Hematopoietic multipotent progenitor cell (in vitro differentiated cells): ENCODE data around the gene ZKSCAN2. TPM values are rescaled to one million over a fixed set of nuclear protein-coding genes. Genes with fewer than 3 reads are reported as not detected.
A peak's percentile ranks its signal among the peaks of the same experiment; 100 is the strongest.

Source experiments
- DNase-seq, 3 donors: peaks; one replicate each; pipeline ENCODE4 v3.0.0-alpha.2; 2011 to 2015; ENCODE audit warnings: low read depth in 2 of 3, low spot score in 2 of 3
- total RNA-seq: library from RNA; depleted of rRNA; stranded (reverse); fragments of >200 nt; gene quantifications from one replicate; pipeline ENCODE4 v1.2.3, GENCODE V29; 2012

Gene ZKSCAN2
- total RNA-seq, 1 donor, result 4.0 TPM

DNA sequence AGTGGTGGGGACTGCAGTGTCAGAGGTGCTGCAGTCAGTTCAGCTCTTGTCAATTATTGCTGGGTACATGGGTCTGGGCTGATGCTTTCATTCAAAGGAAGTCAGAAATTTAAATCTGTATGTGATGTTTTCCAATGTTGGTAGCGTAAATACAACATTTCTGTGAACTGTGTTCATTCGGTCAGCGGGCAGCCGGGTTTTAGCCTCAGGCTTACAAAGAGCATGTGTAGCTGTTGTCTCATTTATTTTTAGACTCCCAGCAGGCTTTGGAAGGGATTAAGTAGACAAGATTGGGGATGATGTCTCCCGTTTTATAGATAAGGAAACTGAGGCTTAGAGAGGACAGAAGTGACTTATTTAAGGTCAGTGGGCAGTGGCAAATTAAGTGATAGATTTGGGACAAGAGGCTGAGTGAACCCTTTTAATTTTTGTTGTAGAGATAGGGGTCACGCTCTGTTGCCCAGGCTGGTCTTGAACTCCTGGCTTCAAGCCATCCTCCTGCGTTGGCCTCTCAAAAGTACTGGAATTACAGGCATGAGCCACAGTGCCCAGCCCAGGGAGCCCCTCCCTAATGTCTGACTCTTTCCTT lies 32.8 kb downstream of the ZKSCAN2 start:
- DNase-seq, result no peak

DNA sequence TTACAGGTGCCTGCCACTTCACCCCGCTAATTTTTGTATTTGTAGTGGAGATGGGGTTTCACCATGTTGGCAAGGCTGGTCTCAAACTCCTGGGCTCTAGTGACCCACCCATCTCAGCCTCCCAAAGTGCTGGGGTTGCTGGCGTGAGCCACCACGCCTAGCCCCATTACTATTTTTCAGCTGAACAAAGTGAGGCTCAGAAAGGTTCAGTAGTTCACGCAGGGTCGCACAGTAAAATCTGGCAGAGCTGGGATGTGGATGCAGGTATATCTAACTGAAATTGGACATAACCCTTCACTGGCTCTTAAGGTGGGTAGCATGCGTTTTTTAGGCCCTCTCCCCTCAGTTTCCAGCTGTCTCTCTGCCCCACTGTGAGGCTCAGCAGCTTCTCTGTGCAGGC lies 33.7 kb downstream of the ZKSCAN2 start:
- DNase-seq, result no peak

DNA sequence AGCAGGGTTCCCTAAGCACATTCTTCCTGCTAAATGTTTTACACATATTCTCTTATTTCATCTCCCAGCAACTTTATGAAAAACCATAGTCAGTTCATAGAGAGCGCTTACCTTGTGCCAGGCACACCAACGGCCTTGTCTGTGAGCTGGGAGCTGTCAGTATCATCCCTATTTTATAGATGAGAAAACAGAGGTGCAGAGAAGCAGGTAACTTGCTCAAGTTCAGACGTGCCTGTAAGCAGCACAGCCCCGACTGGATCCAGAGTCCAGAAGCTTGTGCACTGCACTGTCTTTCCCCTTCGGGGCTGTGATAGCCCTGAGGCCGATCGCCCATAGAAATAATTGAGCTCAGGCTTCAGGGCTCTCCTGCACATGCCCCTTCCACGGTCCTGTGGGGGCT lies 34.7 kb downstream of the ZKSCAN2 start:
- no peak for DNase-seq

DNA sequence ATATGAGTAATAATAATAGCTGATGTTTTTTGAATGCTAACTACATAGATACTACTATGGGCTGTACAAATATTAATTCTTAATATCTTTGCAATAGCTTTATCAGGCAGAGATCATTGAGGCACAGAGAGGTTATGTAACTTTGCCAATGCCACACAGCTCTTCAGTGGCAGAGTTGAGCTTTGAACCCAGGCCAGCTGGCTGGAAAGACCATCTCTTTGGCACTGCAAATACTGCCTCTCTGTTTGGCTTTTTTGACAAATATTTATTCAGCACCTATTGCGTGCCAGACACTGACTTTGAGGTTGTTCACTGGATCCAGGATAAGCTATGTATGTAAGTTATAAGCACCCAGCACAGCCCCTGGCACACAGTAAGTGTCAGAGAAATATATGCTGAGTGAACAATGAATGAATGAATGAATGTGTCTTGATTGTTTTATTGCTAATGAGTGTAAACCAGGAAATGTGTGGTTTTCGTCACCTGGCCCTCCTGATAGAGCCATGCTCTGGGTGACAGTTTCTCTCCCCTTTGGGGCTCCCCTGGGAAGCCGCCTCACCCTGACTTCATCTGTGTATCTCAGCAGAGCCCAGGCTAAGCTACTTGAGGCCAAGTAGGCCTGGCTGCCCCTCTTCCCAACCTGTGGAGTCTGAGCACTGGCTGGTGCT lies 38.4 kb downstream of the ZKSCAN2 start:
- DNase-seq, result no peak

DNA sequence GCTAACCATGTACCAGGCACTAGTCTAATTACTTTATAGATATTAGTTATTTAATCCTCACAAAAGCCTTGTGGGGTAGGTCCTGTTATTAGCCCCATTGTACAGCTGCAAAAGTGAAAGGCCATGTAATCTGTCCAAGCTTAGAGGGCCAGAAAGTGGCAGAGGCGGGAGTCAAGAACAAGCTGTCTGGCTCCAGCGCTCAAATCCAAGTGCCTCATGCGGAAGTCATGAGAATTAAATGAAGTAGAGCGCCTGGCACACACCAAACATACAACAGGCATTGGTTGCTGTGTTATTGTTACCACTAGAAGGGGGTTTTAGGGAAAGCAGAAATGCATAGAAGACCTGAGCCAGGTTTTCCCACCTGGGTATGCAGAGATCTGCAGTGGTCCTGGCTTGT lies 39.7 kb downstream of the ZKSCAN2 start:
- no peak for DNase-seq

DNA sequence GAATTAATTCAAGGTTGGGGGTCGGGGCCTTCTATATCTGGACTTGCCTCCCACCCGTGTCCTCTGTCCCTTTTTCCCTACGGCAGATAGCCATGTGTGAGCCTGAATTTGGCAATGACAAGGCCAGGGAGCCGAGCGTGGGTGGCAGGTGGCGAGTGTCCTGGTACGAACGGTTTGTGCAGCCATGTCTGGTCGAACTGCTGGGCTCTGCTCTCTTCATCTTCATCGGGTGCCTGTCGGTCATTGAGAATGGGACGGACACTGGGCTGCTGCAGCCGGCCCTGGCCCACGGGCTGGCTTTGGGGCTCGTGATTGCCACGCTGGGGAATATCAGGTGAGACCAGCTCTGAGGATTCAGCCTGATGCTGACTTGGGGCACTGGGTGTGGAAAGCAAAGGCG lies 40.5 kb downstream of the ZKSCAN2 start:
- DNase-seq, result no peak

DNA sequence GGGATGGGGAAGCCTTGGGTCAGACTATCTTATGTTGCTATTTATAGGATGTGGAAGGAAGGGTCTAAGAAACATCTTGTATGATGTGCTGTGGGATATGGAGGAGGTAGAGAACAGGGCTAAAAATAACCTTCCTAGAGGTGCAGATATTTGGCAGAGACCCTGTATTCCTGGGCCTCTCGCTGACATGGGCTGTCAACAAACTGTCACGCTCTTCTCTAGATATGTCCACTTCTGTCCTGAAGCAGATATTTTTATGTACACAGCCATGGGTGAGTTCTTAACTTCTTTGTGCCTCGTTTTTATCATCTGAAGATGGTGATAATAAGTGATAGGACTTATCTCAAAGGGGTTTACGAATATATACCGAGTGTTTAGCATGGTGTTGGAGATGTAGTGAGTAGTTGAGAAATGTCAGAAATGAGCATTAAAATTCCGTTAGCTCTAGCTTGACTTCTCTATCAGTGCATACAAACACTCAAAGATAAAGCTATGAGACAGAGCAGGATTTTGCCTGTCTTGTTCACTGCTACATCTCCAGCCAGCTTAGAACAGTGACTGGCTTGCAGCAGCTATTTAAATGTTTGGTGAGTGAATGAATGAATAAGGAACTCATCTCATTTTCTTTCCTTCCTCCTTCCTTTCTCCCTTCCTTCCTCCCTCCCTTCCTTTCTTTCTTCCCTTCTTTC lies 43.8 kb downstream of the ZKSCAN2 start:
- DNase-seq, result no peak

DNA sequence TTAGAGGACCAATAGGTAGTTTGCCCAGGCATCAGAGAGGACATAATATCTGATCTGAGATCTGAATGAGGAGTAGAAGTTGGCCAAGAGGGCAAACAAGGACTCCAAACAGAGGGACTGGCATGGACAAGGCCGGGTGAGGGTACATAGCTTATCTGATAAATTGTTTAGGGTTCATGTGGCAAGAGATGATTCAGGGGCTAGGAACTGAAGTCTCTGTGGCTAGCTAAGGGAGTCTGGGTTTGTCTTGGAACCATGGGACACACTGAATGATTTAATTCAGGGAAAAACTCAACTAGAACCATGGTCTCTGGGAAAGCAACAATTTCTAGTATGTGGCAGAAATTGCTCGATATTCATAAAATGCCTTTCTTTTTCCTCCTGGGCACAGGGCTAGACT lies 45.0 kb downstream of the ZKSCAN2 start:
- DNase-seq, result no peak

DNA sequence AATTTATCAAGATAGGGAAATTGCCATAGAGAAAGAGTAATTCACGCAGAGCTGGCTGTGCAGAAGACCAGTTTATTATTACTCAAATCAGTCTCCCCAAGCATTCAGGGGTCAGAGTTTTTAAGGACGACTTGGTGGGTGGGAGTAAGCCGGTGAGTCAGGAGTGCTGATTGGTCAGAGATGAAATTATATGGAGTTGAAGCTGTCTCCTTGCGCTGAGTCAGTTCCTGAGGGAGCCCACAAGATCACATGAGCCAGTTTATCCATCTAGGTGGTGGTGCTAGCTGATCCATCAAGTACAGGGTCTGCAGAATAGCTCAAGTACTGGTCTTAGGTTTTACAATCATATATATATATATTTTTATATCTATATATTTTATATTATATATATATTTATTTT lies 46.9 kb downstream of the ZKSCAN2 start:
- DNase-seq, result peak in 2 of 3 donors; percentile 76 to 81

DNA sequence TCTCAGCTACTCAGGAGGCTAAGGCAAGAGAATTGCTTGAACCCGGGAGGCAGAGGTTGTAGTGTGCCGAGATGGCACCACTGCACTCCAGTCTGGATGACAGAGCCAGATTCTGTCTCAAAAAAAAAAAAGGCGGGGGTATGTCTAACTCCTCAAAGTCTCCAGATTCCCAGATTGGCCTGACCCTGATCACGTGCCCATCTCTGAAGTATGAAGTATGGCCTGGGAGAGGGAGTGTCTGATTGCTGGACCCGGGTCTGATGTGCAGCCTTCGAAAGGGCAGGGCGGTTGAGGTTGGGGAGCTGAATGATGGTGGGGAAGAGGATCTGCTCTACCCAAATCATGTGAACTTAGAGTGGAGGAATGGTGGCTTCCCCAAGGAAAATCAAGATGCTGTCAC lies 58.2 kb downstream of the ZKSCAN2 start:
- no peak for DNase-seq

DNA sequence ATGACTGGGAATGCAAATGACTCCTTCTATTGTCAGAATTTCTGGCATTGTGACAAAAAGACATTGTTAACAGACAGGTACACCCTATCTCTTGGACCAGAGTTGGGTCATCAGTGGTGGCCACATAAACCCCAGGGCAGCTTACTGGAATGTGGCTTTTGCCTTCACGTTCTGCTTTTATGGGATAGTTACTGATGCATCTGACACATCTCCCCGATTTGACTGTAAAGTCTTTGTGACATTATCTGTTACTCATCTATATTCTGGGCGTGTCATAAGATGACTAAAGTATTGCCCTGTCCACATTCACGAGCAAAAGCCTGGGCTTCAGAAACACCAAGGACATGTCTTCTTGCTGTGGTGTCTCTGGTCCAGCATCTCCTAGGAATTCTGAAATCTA lies 59.6 kb downstream of the ZKSCAN2 start:
- no peak for DNase-seq

DNA sequence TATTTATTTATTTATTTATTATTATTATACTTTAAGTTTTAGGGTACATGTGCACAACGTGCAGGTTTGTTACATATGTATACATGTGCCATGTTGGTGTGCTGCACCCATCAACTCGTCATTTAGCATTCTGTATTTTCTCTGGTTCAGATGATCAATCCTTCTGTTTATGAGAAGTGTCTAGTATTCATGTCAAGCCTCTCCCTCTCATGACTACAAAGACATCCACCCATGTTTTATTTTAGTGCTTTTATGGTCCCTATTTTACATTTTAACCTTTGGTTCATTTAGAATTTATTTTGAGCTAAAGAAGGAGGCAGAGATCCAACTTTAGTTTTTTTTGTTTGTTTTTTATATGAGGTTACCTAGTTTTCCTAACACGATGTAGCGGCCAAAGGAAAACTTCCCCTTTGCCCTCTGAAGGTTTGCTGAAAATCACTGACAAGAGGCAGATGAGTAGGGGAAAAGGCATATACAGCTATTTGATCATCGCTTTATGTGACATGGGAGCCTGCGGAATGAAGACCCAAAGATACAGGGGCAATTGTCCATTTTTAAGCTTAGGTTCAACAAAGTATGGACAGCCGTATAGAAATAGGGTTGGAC lies 63.3 kb downstream of the ZKSCAN2 start:
- no peak for DNase-seq

DNA sequence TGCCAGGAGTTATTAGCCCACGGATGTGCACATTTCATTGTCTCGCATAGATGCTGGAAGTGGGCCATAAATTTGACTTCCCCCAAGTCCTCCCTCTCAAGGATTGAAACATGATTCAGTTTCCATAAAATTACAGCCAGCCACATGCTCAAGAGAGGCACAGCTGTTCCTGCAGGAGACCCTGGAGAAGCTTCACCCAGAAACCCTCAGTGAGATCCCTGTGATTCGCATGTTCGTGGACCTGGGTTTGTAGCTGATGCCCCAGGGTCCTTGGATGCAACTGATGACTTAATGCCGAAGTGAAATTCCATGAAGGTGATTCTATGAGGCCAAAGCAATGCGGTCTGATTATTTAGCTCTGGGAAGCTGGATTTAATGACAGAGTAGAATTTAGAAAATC lies 65.5 kb downstream of the ZKSCAN2 start:
- DNase-seq, result no peak

DNA sequence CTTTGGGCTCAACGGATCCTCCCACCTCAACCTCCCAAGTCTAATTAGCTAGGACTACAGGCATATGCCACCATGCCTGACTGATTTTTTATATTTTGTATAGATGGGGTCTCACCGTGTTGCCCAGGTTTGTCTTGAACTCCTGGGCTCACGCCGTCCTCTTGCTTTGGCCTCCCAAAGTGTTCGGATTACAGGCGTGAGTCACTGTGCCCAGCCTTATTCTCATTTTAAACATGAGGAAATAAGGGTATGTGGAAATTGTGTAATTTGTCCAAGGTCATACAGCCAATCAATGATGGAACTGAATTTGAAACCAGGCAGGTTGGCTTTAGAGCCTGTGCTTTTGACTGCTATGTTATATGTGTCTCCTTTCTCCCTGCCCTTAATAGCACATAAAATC lies 68.3 kb downstream of the ZKSCAN2 start:
- DNase-seq, result no peak

DNA sequence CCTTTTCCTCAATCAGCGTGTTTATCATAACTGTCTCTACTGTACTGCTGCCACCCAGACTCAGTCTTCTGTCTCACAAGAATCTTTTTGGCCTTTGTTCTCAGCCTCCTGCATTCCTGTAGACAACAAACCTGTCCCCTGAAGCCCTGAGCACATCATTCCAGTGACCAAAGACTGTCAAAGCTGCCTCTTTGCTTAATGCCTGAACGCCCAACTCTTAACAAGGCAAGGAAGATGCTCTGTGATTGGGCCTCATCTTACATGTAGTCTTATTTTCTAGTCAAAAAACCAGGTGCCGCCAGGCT lies 70.2 kb downstream of the ZKSCAN2 start:
- DNase-seq, result no peak

Other genes with a start within 250 kb of the ZKSCAN2 start
- gene ARHGAP17, start 242.5 kb downstream of the ZKSCAN2 start, total RNA-seq, result 20.2 TPM
- 33.1 TPM for gene LCMT1, start 146.1 kb downstream of the ZKSCAN2 start, total RNA-seq
- 0.27 TPM for gene AQP8, start 40.9 kb downstream of the ZKSCAN2 start, total RNA-seq